ENCODE results near the gene DOCK8. TPM values are rescaled to one million over a fixed set of nuclear protein-coding genes. Genes with fewer than 3 reads are reported as not detected.

The DOCK8 gene
- total RNA-seq, 1 experiment from 2014 or later: 15.2 TPM

GRCh38 chr9:445033-445432 lies 230.4 kb downstream of the DOCK8 start:
- CTCF ChIA-PET: no interaction called here

GRCh38 chr9:446074-446699 lies 231.5 kb downstream of the DOCK8 start:
- H3K27ac Mint-ChIP-seq (ENCODE audit: unreplicated experiment): no peak overlapping the region
- peaks cover 4% of the 10 kb centered on the region for H3K4me1 Mint-ChIP-seq (ENCODE audit: low read depth, unreplicated experiment)
- Histone ChIP-seq H3K4me3 (ENCODE audit: low read depth, low read length) (no peak overlapping the region), H3K9me3 (no peaks in the 10 kb centered on the region), H3K4me1 (peaks cover 19% of the 10 kb centered on the region; the same call in 1 of the 2 replicates), H3K36me3 (ENCODE audit: control insufficient read depth, insufficient read depth, low read length) (no peaks in the 10 kb centered on the region), H3K27me3 (replicated peaks; ENCODE audit: control insufficient read depth, insufficient read depth, low read length) (no peaks in the 10 kb centered on the region)
- POLR2A ChIA-PET: no interaction called here
- BruUV-seq (replicated peaks): no TSS peak
- no peak for TF ChIP-seq CTCF (IDR thresholded peaks at IDR 0.05; ENCODE audit: insufficient read depth in 1 of 2, low read depth in 1 of 2, low read length in 1 of 2, severe bottlenecking in 1 of 2, unreplicated experiment in 1 of 2)
- peak in 1 of 2 experiments; percentile 51 for DNase-seq
- CTCF ChIA-PET: no interaction called here
- no peaks in the 10 kb centered on the region for H3K9me3 Mint-ChIP-seq (ENCODE audit: unreplicated experiment)
- H3K36me3 Mint-ChIP-seq (ENCODE audit: insufficient read depth, unreplicated experiment): peaks cover 6% of the 10 kb centered on the region
- no peak overlapping the region for H3K4me3 Mint-ChIP-seq (ENCODE audit: unreplicated experiment)
- intact Hi-C loops (cut with micrococcal nuclease; ENCODE audit: unreplicated experiment): no loop called here
- no peaks in the 10 kb centered on the region for H3K27me3 Mint-ChIP-seq (ENCODE audit: insufficient read depth, unreplicated experiment)

More at GRCh38 chr9:445033-445432, 230.4 kb downstream of the DOCK8 start:
- H3K9me3 ChIP-seq: no peaks in the 10 kb centered on the region
- H3K4me3 ChIP-seq (ENCODE audit: low read depth, low read length): no peak overlapping the region
- no peak for DNase-seq
- H3K27me3 ChIP-seq (replicated peaks; ENCODE audit: control insufficient read depth, insufficient read depth, low read length): no peaks in the 10 kb centered on the region
- Mint-ChIP-seq H3K36me3 (ENCODE audit: insufficient read depth, unreplicated experiment) (peaks cover 5% of the 10 kb centered on the region), H3K9me3 (ENCODE audit: unreplicated experiment) (no peaks in the 10 kb centered on the region), H3K27me3 (ENCODE audit: insufficient read depth, unreplicated experiment) (no peaks in the 10 kb centered on the region), H3K4me1 (ENCODE audit: low read depth, unreplicated experiment) (peaks cover 4% of the 10 kb centered on the region), H3K27ac (ENCODE audit: unreplicated experiment) (no peak overlapping the region), H3K4me3 (ENCODE audit: unreplicated experiment) (no peak overlapping the region)
- no TSS peak for BruUV-seq (replicated peaks)
- H3K36me3 ChIP-seq (ENCODE audit: control insufficient read depth, insufficient read depth, low read length): no peaks in the 10 kb centered on the region
- intact Hi-C loops (cut with micrococcal nuclease; ENCODE audit: unreplicated experiment): no loop called here
- POLR2A ChIA-PET: no interaction called here
- H3K4me1 ChIP-seq: peaks cover 15% of the 10 kb centered on the region; the same call in 1 of the 2 replicates
- no peak for TF ChIP-seq CTCF (IDR thresholded peaks at IDR 0.05; ENCODE audit: insufficient read depth in 1 of 2, low read depth in 1 of 2, low read length in 1 of 2, severe bottlenecking in 1 of 2, unreplicated experiment in 1 of 2)

- intact Hi-C loops (cut with micrococcal nuclease; ENCODE audit: unreplicated experiment): no loop called here
Observed at GRCh38 chr9:447230-448025, 232.8 kb downstream of the DOCK8 start.

More at GRCh38 chr9:447230-448025, 232.8 kb downstream of the DOCK8 start:
- H3K36me3 ChIP-seq (ENCODE audit: control insufficient read depth, insufficient read depth, low read length): no peaks in the 10 kb centered on the region
- Mint-ChIP-seq H3K9me3 (ENCODE audit: unreplicated experiment) (no peaks in the 10 kb centered on the region), H3K27me3 (ENCODE audit: insufficient read depth, unreplicated experiment) (no peaks in the 10 kb centered on the region), H3K36me3 (ENCODE audit: insufficient read depth, unreplicated experiment) (peaks cover 6% of the 10 kb centered on the region), H3K4me1 (ENCODE audit: low read depth, unreplicated experiment) (peaks cover 4% of the 10 kb centered on the region), H3K4me3 (ENCODE audit: unreplicated experiment) (no peak overlapping the region), H3K27ac (ENCODE audit: unreplicated experiment) (no peak overlapping the region)
- H3K4me1 ChIP-seq: peaks cover 19% of the 10 kb centered on the region; the same call in 1 of the 2 replicates
- no peaks in the 10 kb centered on the region for H3K9me3 ChIP-seq
- no peak overlapping the region for H3K4me3 ChIP-seq (ENCODE audit: low read depth, low read length)
- ChIA-PET CTCF (no interaction called here), POLR2A (no interaction called here)
- peak; percentile 16 to 39 for DNase-seq
- no TSS peak for BruUV-seq (replicated peaks)
- H3K27me3 ChIP-seq (replicated peaks; ENCODE audit: control insufficient read depth, insufficient read depth, low read length): no peaks in the 10 kb centered on the region
- TF ChIP-seq CTCF (IDR thresholded peaks at IDR 0.05; ENCODE audit: insufficient read depth in 1 of 2, low read depth in 1 of 2, low read length in 1 of 2, severe bottlenecking in 1 of 2, unreplicated experiment in 1 of 2): no peak

All from Caco-2 (cell line).